Testis (tissue), 2 donors: ENCODE results near the gene MGAT5.

ENCODE experiments used
- CTCF ChIP-seq, 3 experiments: fragments of 450-650 bp in 2 of 3; fragments of 200-600 bp in 1 of 3; sonication (generic) in 1 of 3; IDR thresholded peaks; one replicate each; pipeline ENCODE4 v1.5.1; 2016 to 2019; ENCODE audit warnings: antibody characterized with exemption in 3 of 3, mild to moderate bottlenecking in 2 of 3, moderate library complexity in 1 of 3
- POLR2A ChIP-seq: fragments of 450-650 bp; IDR thresholded peaks from one replicate; pipeline ENCODE4 v1.6.1; 2017; ENCODE audit warnings: antibody characterized with exemption, mild to moderate bottlenecking, moderate library complexity

DNA sequence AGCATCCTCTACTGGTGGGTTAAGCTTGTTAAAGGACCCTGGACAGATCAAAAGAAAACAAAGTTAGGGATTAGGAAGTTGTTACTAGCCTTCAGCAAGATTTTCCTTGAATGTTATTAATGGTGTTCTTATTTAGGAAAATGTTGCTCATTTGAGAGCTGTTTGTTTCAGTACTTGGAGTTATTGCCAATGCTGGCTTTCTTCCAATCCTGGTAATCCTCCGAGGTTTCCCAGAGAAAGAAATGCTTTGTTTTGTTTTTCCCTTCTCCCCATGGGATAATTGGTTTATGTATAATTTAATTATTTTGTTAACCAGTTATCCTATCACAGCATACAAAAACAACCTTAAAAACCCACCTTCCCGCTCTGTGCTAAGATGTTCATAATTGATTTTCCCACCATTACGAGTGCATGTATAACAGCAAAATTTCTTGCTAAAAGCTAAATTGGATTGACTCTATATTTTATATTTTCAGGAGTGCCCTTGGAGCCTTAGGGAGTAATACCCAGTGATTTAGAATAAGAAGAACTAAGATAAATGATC lies 79.8 kb downstream of the MGAT5 start:
- no peak for TF ChIP-seq CTCF (IDR thresholded peaks at IDR 0.05)
- TF ChIP-seq POLR2A: no peak
